Measurements from ENCODE around the gene IGFL1.

DNA sequence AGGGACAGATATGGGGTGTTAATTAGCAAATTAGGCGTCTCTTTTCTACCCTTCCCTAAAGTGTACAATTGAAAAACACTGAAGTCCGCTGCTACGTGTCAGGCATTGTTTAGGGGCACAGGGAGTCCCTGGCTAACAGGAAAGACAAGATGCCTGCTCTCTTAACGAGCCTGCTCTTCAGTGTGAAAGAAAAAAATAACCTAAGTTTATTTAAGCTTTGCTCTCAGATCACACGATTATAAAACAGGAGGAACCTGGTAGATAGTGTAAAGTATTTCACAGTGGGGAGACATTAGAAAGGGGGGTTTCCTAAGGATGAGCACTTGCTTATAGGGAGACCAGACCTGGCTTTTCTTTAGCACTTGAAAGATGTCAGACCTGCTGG is 42.8 kb upstream of the IGFL1 start:
- TF ChIP-seq, protein P1, sequence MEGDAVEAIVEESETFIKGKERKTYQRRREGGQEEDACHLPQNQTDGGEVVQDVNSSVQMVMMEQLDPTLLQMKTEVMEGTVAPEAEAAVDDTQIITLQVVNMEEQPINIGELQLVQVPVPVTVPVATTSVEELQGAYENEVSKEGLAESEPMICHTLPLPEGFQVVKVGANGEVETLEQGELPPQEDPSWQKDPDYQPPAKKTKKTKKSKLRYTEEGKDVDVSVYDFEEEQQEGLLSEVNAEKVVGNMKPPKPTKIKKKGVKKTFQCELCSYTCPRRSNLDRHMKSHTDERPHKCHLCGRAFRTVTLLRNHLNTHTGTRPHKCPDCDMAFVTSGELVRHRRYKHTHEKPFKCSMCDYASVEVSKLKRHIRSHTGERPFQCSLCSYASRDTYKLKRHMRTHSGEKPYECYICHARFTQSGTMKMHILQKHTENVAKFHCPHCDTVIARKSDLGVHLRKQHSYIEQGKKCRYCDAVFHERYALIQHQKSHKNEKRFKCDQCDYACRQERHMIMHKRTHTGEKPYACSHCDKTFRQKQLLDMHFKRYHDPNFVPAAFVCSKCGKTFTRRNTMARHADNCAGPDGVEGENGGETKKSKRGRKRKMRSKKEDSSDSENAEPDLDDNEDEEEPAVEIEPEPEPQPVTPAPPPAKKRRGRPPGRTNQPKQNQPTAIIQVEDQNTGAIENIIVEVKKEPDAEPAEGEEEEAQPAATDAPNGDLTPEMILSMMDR (conservative IDR thresholded peaks at IDR 0.05; ENCODE audit: low read depth, low read length), result no peak
- TF ChIP-seq EZH2 (IDR thresholded peaks at IDR 0.05; ENCODE audit: borderline replicate concordance, low read depth, low read length, poor library complexity, severe bottlenecking), result no peak
